Measurements from ENCODE around the gene C1orf167.

Gene C1orf167

GRCh38 chr1:11761988-11762406 lies at the start of gene C1orf167:
Gene C1orf167, plus strand, starts transcription at chr1:11762193. Its CDS starts 2,208 bp downstream, at chr1:11764401.
- Histone ChIP-seq H3K4me2 (ENCODE audit: low read length) (no peak within 1 kb of the TSS), H3K27ac (ENCODE audit: low read depth, low read length) (no peak within 1 kb of the TSS), H3K27me3 (ENCODE audit: control insufficient read depth, low read length) (no peaks in the 10 kb centered on the region; the same call in none of the 2 replicates), H3K36me3 (ENCODE audit: control insufficient read depth, low read length) (no peaks in the 10 kb centered on the region), H3K4me3 (ENCODE audit: low read length) (no peak within 1 kb of the TSS), H3K4me1 (ENCODE audit: control insufficient read depth, low read length) (no peaks in the 10 kb centered on the region), H3K9me2 (replicated peaks; ENCODE audit: control insufficient read depth, low read length) (no peaks in the 10 kb centered on the region), H3K9me3 (ENCODE audit: control insufficient read depth, insufficient read depth, low read length) (no peaks in the 10 kb centered on the region), H3K79me2 (ENCODE audit: control insufficient read depth, low read length) (no peaks in the 10 kb centered on the region), H3F3A (ENCODE audit: control insufficient read depth, insufficient read depth) (no peaks in the 10 kb centered on the region), H4K20me1 (ENCODE audit: control insufficient read depth, insufficient read depth, low read depth, low read length) (no peaks in the 10 kb centered on the region)
- no peak for TF ChIP-seq CTCF (IDR thresholded peaks at IDR 0.05; ENCODE audit: low read depth, low read length, poor library complexity, severe bottlenecking)
- no peak for TF ChIP-seq EZH2phosphoT487 (IDR thresholded peaks at IDR 0.05; ENCODE audit: borderline replicate concordance, low read length)

DNA sequence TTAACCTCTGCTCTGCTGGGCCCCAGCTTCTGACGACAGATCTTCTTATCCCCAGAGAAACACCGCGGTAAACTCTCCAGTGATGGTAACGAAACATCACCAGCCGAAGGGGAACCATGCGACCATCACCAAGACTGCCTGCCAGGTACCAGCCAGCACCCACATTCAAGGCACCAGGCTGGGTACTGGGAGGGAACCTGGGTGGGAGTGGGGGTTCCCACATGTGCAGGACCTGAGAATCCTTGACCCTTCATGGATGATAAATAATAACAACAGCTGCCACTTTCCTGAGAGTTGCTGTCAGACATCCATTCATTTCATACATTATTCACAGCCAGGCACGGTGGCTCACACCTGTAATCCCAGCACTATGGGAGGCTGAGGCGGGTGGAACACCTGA lies 49.7 kb upstream of the C1orf167 start:
- Histone ChIP-seq H3K27me3 (ENCODE audit: control insufficient read depth, low read length) (peaks cover 5% of the 10 kb centered on the region; the same call in 1 of the 2 replicates), H3F3A (ENCODE audit: control insufficient read depth, insufficient read depth) (no peaks in the 10 kb centered on the region), H4K20me1 (ENCODE audit: control insufficient read depth, insufficient read depth, low read depth, low read length) (no peaks in the 10 kb centered on the region), H3K9me2 (replicated peaks; ENCODE audit: control insufficient read depth, low read length) (no peaks in the 10 kb centered on the region), H3K27ac (ENCODE audit: low read depth, low read length) (no peak overlapping the region), H3K4me1 (ENCODE audit: control insufficient read depth, low read length) (no peaks in the 10 kb centered on the region), H3K9me3 (ENCODE audit: control insufficient read depth, insufficient read depth, low read length) (no peaks in the 10 kb centered on the region), H3K36me3 (ENCODE audit: control insufficient read depth, low read length) (no peaks in the 10 kb centered on the region), H3K79me2 (ENCODE audit: control insufficient read depth, low read length) (no peaks in the 10 kb centered on the region), H3K4me3 (ENCODE audit: low read length) (no peak overlapping the region), H3K4me2 (ENCODE audit: low read length) (no peak overlapping the region)
- TF ChIP-seq CTCF (IDR thresholded peaks at IDR 0.05; ENCODE audit: low read depth, low read length, poor library complexity, severe bottlenecking) (no peak), EZH2phosphoT487 (IDR thresholded peaks at IDR 0.05; ENCODE audit: borderline replicate concordance, low read length) (no peak)

GRCh38 chr1:11713095-11713494 lies 48.9 kb upstream of the C1orf167 start:
- H3K9me3 ChIP-seq (ENCODE audit: control insufficient read depth, insufficient read depth, low read length), result no peaks in the 10 kb centered on the region
- no peaks in the 10 kb centered on the region for H3K9me2 ChIP-seq (replicated peaks; ENCODE audit: control insufficient read depth, low read length)
- no peak overlapping the region for H3K4me3 ChIP-seq (ENCODE audit: low read length)
- H3K4me2 ChIP-seq (ENCODE audit: low read length), result no peak overlapping the region
- no peaks in the 10 kb centered on the region for H3K4me1 ChIP-seq (ENCODE audit: control insufficient read depth, low read length)
- TF ChIP-seq CTCF (IDR thresholded peaks at IDR 0.05; ENCODE audit: low read depth, low read length, poor library complexity, severe bottlenecking) (no peak), EZH2phosphoT487 (IDR thresholded peaks at IDR 0.05; ENCODE audit: borderline replicate concordance, low read length) (no peak)
- H3K27ac ChIP-seq (ENCODE audit: low read depth, low read length), result no peak overlapping the region
- H4K20me1 ChIP-seq (ENCODE audit: control insufficient read depth, insufficient read depth, low read depth, low read length), result no peaks in the 10 kb centered on the region
- H3K79me2 ChIP-seq (ENCODE audit: control insufficient read depth, low read length), result no peaks in the 10 kb centered on the region
- no peaks in the 10 kb centered on the region for H3K36me3 ChIP-seq (ENCODE audit: control insufficient read depth, low read length)
- H3K27me3 ChIP-seq (ENCODE audit: control insufficient read depth, low read length), result peaks cover 5% of the 10 kb centered on the region; the same call in 1 of the 2 replicates
- H3F3A ChIP-seq (ENCODE audit: control insufficient read depth, insufficient read depth), result no peaks in the 10 kb centered on the region

Data from DOHH2 (cell line).